Adipose tissue (tissue), 3 donors: ENCODE results near the gene FOXN3. TPM values are rescaled to one million over a fixed set of nuclear protein-coding genes. Genes with fewer than 3 reads are reported as not detected.

Source experiments
- H3K27ac ChIP-seq: one replicate; pipeline ENCODE4 v1.5.1; 2013; ENCODE audit warnings: low read depth, low read length
- WGBS, 3 donors: extraction: QIAGEN DNeasy Blood & Tissue Kit; methylation state at CpG; one replicate each; pipeline ENCODE4 v1.1.7; 2013; 5-methylcytosine and 5-hydroxymethylcytosine counted together
- polyA plus RNA-seq, 3 donors: library from polyadenylated mRNA; stranded (reverse); fragments of 200-250 nt; gene quantifications; one replicate each; pipeline ENCODE4 v1.2.3, GENCODE V29; 2013
- donor health status: healthy with polysubstance abuse.
- donor health status: Bipolar disorder and iron deficiency.
- donor health status: healthy.

Gene FOXN3
- polyA plus RNA-seq, 3 donors: 9.6 to 50.8 (median 50.2) TPM

GRCh38 chr14:89279649-89280232 lies 137.3 kb downstream of the FOXN3 start:
- no peak overlapping the region for H3K27ac ChIP-seq
- WGBS, 3 donors: 93 to 96% (median 95%) methylated on average over 9 of the region's 9 CpGs

- H3K27ac ChIP-seq: no peak overlapping the region
- 84 to 94% (median 89%) methylated on average over 6 of the region's 6 CpGs for WGBS, 3 donors
Observed at GRCh38 chr14:89277203-89277602, 139.8 kb downstream of the FOXN3 start.

GRCh38 chr14:89276424-89276975 lies 140.5 kb downstream of the FOXN3 start:
- H3K27ac ChIP-seq: no peak overlapping the region
- WGBS, 3 donors: 75 to 96% (median 92%) methylated on average over 3 of the region's 3 CpGs

- WGBS, 3 donors: 61 to 84% (median 83%) methylated on average over 7 of the region's 7 CpGs
- no peak overlapping the region for H3K27ac ChIP-seq
Observed at GRCh38 chr14:89270439-89271227, 146.4 kb downstream of the FOXN3 start.

GRCh38 chr14:89269404-89269803 lies 147.6 kb downstream of the FOXN3 start:
- no peak overlapping the region for H3K27ac ChIP-seq
- WGBS, 3 donors: 46 to 80% (median 65%) methylated on average over 6 of the region's 6 CpGs

GRCh38 chr14:89268514-89268913 lies 148.5 kb downstream of the FOXN3 start:
- no peak overlapping the region for H3K27ac ChIP-seq

GRCh38 chr14:89267656-89268055 lies 149.4 kb downstream of the FOXN3 start:
- H3K27ac ChIP-seq: no peak overlapping the region
- WGBS, 3 donors: 87 to 94% (median 92%) methylated on average over 5 of the region's 5 CpGs

More at GRCh38 chr14:89268514-89268913, 148.5 kb downstream of the FOXN3 start:
- 66 to 89% (median 81%) methylated on average over 5 of the region's 5 CpGs for WGBS, 3 donors

GRCh38 chr14:89267163-89267562 lies 149.9 kb downstream of the FOXN3 start:
- no peak overlapping the region for H3K27ac ChIP-seq

GRCh38 chr14:89266754-89267153 lies 150.3 kb downstream of the FOXN3 start:
- H3K27ac ChIP-seq: no peak overlapping the region
- WGBS, 3 donors: 91 to 97% (median 95%) methylated on average over 7 of the region's 7 CpGs

More at GRCh38 chr14:89267163-89267562, 149.9 kb downstream of the FOXN3 start:
- 87 to 92% (median 90%) methylated on average over 7 of the region's 7 CpGs for WGBS, 3 donors

- no peak overlapping the region for H3K27ac ChIP-seq
- 90 to 94% (median 91%) methylated on average over 4 of the region's 4 CpGs for WGBS, 3 donors
Observed at GRCh38 chr14:89265234-89265633, 151.8 kb downstream of the FOXN3 start.

- WGBS, 3 donors: 88 to 93% (median 92%) methylated on average over 6 of the region's 6 CpGs
- H3K27ac ChIP-seq: no peak overlapping the region
Observed at GRCh38 chr14:89264196-89264800, 152.7 kb downstream of the FOXN3 start.

- no peak overlapping the region for H3K27ac ChIP-seq
- WGBS, 3 donors: 96 to 99% (median 98%) methylated on average over 4 of the region's 4 CpGs
Observed at GRCh38 chr14:89262041-89262440, 155.0 kb downstream of the FOXN3 start.

GRCh38 chr14:89260898-89261297 lies 156.1 kb downstream of the FOXN3 start:
- 98 to 100% (median 100%) methylated on average over 1 of the region's 1 CpG for WGBS, 3 donors
- H3K27ac ChIP-seq: no peak overlapping the region

- H3K27ac ChIP-seq: no peak overlapping the region
- 84 to 93% (median 85%) methylated on average over 15 of the region's 15 CpGs for WGBS, 3 donors
Observed at GRCh38 chr14:89259951-89260609, 157.0 kb downstream of the FOXN3 start.

- H3K27ac ChIP-seq: no peak overlapping the region
- 77 to 86% (median 79%) methylated on average over 6 of the region's 6 CpGs for WGBS, 3 donors
Observed at GRCh38 chr14:89258728-89259273, 158.2 kb downstream of the FOXN3 start.

GRCh38 chr14:89256951-89257350 lies 160.1 kb downstream of the FOXN3 start:
- no peak overlapping the region for H3K27ac ChIP-seq
- 94 to 100% (median 100%) methylated on average over 1 of the region's 1 CpG for WGBS, 3 donors

GRCh38 chr14:89256283-89256682 lies 160.8 kb downstream of the FOXN3 start:
- no peak overlapping the region for H3K27ac ChIP-seq
- WGBS, 3 donors: 69 to 87% (median 78%) methylated on average over 8 of the region's 8 CpGs

- H3K27ac ChIP-seq: no peak overlapping the region
- WGBS, 3 donors: 45 to 93% (median 59%) methylated on average over 3 of the region's 3 CpGs
Observed at GRCh38 chr14:89255852-89256251, 161.2 kb downstream of the FOXN3 start.
